Left lung (tissue), 10 donors: Measurements from ENCODE around the gene NEURL1. TPM values are rescaled to one million over a fixed set of nuclear protein-coding genes. Genes with fewer than 3 reads are reported as not detected.

Experiments used
- ATAC-seq: fragments of 200-7000 bp; cut with Tn5 transposase; one replicate; pipeline ENCODE4 v1.9.1; 2020; ENCODE audit warnings: moderate library complexity
- DNase-seq, 4 donors: peaks; one replicate each; pipeline ENCODE4 v3.0.0-alpha.2; 2013 to 2020
- H3K27ac ChIP-seq, 2 donors: fragments of 200-600 bp; sonication (generic) in 1 of 2; one replicate each; pipeline versions ENCODE4 v1.5.0 to v1.8.0; 2020 to 2021
- H3K27me3 ChIP-seq, 2 donors: fragments of 200-600 bp; sonication (generic) in 1 of 2; one replicate each; pipeline versions ENCODE4 v1.5.0 to v1.8.0; 2020 to 2021
- H3K36me3 ChIP-seq, 2 donors: fragments of 200-600 bp; sonication (generic) in 1 of 2; one replicate each; pipeline versions ENCODE4 v1.5.0 to v1.8.0; 2020 to 2021
- H3K4me1 ChIP-seq, 2 donors: fragments of 200-600 bp; one replicate each; pipeline ENCODE4 v1.8.0; 2021
- H3K4me3 ChIP-seq, 2 donors: fragments of 200-600 bp; sonication (generic) in 1 of 2; one replicate each; pipeline versions ENCODE4 v1.5.0 to v1.8.0; 2020 to 2021; ENCODE audit warnings: mild to moderate bottlenecking in 1 of 2
- H3K9me3 ChIP-seq, 2 donors: fragments of 200-600 bp; sonication (generic) in 1 of 2; one replicate each; pipeline versions ENCODE4 v1.5.0 to v1.8.0; 2020 to 2021
- intact Hi-C, 2 donors: fragments of 100-400 bp; cut with DNase I; formaldehyde crosslinking; loops; one replicate each; pipeline versions ENCODE4 v1.11.2 to v1.14.2; 2022
- polyA plus RNA-seq, 6 donors: library from polyadenylated mRNA; unstranded; fragments of 120-200 nt; gene quantifications; one replicate each; pipeline ENCODE4 v1.2.1, GENCODE V29; 2013; ENCODE audit not compliant: insufficient read length in 6 of 6
- total RNA-seq, 2 donors: library from RNA; stranded (reverse); fragmentation: NEBNext Ultra II Directional; extraction: Animal tissue kit (Norgen Biotek cat#: 25700); gene quantifications; one replicate each; pipeline ENCODE4 v1.2.1, GENCODE V29; 2021
- TF ChIP-seq, protein P1 (sequence below), 2 donors: fragments of 200-600 bp; sonication (generic) in 1 of 2; IDR thresholded peaks; one replicate each; pipeline versions ENCODE4 v1.5.0 to v1.8.0; 2021; ENCODE audit warnings: antibody characterized with exemption in 2 of 2
- donor health status: DM: no; HTN: yes; CAD: no.
- donor health status: DM: no; HTN: no; CAD: no.

The NEURL1 gene
- total and polyA plus RNA-seq, 8 donors: 0.76 to 2.1 (median 1.4) TPM

DNA sequence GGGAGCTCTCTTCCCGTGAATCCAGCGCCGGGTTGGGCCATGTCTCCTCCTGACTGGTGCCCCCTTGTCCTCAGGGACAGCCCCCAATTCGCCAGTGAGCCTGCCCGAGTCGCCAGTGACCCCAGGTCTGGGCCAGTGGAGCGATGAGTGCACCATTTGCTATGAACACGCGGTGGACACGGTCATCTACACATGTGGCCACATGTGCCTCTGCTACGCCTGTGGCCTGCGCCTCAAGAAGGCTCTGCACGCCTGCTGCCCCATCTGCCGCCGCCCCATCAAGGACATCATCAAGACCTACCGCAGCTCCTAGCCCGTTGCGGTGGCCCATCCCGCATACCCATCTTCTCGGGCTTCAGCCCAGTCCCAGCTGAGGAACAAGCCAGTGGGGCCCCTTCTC, 96.6 kb downstream of the NEURL1 start:
- H3K9me3 ChIP-seq: no peaks in the 10 kb centered on the region
- H3K27me3 ChIP-seq: peaks cover 0 to 5% of the 10 kb centered on the region in 2 donors
- H3K27ac ChIP-seq: no peak overlapping the region
- ATAC-seq (no peak), DNase-seq (peak in 1 of 4 donors; percentile 71)
- H3K36me3 ChIP-seq: no peaks in the 10 kb centered on the region
- H3K4me1 ChIP-seq: peaks cover 0 to under 1% of the 10 kb centered on the region in 2 donors
- no peak overlapping the region for H3K4me3 ChIP-seq
- TF ChIP-seq, protein P1, sequence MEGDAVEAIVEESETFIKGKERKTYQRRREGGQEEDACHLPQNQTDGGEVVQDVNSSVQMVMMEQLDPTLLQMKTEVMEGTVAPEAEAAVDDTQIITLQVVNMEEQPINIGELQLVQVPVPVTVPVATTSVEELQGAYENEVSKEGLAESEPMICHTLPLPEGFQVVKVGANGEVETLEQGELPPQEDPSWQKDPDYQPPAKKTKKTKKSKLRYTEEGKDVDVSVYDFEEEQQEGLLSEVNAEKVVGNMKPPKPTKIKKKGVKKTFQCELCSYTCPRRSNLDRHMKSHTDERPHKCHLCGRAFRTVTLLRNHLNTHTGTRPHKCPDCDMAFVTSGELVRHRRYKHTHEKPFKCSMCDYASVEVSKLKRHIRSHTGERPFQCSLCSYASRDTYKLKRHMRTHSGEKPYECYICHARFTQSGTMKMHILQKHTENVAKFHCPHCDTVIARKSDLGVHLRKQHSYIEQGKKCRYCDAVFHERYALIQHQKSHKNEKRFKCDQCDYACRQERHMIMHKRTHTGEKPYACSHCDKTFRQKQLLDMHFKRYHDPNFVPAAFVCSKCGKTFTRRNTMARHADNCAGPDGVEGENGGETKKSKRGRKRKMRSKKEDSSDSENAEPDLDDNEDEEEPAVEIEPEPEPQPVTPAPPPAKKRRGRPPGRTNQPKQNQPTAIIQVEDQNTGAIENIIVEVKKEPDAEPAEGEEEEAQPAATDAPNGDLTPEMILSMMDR (IDR thresholded peaks at IDR 0.05): no peak
- intact Hi-C loops: no loop called here

DNA sequence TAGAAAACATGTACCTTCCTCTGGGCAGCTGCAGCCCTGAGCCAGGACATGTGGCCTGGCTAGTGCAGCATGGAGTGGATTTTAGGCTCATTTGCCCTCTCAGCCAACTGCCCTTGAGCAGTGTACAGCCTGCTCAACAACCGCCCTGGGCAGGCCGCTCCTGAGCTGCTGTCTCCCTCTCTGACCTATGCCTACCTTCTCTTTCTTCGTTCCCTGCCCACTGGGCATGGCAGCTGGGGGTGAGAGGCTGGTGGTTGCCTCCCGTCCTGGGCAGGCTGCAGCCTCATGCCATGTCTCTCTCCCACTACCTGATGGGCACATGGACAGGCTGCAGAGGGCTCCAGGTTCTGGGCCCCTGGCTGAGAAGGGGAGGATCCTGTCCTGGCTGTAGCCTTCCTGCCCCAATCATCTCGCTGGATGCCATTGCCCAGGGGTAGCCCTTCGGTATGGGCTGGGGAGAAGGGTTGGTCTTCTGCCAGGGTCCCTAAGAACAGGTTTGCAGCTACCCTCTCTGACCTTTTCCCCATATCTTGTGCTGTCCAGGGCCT, 97.3 kb downstream of the NEURL1 start:
- Histone ChIP-seq H3K36me3 (no peaks in the 10 kb centered on the region), H3K9me3 (no peaks in the 10 kb centered on the region), H3K27ac (no peak overlapping the region), H3K4me1 (no peaks in the 10 kb centered on the region), H3K27me3 (no peaks in the 10 kb centered on the region), H3K4me3 (no peak overlapping the region)
- intact Hi-C loops: no loop called here
- TF ChIP-seq, protein P1 (IDR thresholded peaks at IDR 0.05): no peak
- ATAC-seq (no peak), DNase-seq (peak in 1 of 4 donors; percentile 43)

DNA sequence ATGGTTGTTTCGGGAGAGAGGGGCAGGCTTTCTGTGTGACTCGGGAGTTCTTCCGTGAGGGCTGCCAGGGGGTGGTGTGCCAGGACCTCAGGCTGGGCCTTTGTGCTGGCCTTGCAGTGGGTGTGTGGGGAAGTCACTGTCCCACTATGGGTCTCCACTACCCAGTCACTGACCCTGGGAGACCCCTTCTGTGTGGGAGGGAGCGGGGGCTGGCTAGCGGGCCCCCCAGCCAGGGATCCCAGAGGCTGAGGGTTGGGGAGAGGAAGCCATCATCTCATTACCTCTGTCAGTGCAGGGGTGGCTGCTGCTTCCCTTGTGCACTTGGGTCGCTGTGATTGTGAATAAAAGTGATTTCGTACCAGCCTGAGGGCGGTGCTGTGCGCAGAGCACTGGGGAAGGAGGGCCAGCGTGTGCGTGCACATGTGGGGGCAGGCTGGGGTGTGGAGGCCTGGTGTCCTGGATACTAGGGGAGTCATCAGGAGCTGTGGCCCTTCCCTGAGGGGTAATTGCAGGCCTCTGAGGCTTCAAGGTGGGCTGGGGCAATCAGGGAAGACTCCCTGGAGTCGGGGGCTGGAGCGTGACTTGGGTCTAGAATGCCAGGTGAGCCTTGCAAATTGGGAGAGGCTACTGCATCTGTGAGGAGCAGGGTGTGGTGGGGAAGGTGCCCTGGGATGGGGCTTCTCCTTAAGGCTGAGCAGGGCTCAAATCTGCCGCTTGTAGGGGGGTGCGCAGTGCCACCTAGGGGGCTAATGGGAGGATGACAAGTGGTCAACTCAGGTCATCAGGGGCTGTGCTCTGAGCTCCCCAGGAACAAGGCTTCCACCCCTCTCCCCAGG, 98.9 kb downstream of the NEURL1 start:
- ATAC-seq (peak; percentile 52), DNase-seq (no peak)
- no peaks in the 10 kb centered on the region for H3K4me1 ChIP-seq
- TF ChIP-seq, protein P1 (IDR thresholded peaks at IDR 0.05): peak; percentile 23 to 40
- H3K4me3 ChIP-seq: no peak overlapping the region
- intact Hi-C loops: no loop called here
- H3K27ac ChIP-seq: no peak overlapping the region
- no peaks in the 10 kb centered on the region for H3K9me3 ChIP-seq
- H3K36me3 ChIP-seq: no peaks in the 10 kb centered on the region
- H3K27me3 ChIP-seq: no peaks in the 10 kb centered on the region

DNA sequence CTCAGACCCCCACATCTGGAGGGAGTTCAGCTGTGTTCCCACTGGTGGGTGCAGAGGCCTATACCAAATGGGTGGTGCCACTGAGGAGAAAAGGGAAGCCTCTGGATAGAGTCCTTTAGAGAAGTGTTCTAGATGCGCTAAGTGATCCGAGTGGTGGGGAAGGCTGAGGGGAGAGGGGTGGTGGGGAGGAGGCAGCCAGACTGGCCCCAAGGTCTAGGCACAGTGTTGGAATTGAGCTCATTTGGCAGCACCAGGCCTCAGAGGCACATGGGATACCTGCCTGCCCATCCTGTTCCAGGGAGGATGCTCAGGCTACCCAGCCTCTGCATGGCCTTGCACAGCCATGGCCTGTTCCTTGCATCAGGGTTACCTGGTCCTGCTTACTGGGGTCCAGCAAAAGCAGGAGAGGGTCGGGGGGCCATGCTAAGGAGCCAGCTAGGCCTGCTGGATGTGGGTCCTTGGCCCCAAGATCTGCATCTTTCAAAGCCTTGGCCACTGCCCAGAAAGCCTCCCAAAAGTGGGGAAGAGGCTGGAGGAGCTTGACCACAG, 99.6 kb downstream of the NEURL1 start:
- ATAC-seq (no peak), DNase-seq (no peak)
- Histone ChIP-seq H3K4me3 (no peak overlapping the region), H3K4me1 (no peaks in the 10 kb centered on the region), H3K9me3 (no peaks in the 10 kb centered on the region), H3K27me3 (no peaks in the 10 kb centered on the region), H3K36me3 (no peaks in the 10 kb centered on the region), H3K27ac (no peak overlapping the region)
- intact Hi-C loops: no loop called here
- TF ChIP-seq, protein P1 (IDR thresholded peaks at IDR 0.05): peak; percentile 3 to 7
